ENCODE results near the gene HDAC7.

Gene HDAC7

GRCh38 chr12:47828008-47828975 is 8.6 kb upstream of the HDAC7 start:
- Histone ChIP-seq H3K4me3 (ENCODE audit: low read length, poor library complexity, severe bottlenecking) (no peak overlapping the region), H3K36me3 (ENCODE audit: insufficient read depth, low read length) (no peaks in the 10 kb centered on the region), H2AFZ (ENCODE audit: low read length) (no peak overlapping the region), H3K4me2 (ENCODE audit: low read depth, low read length, poor library complexity, severe bottlenecking) (no peak overlapping the region), H4K20me1 (ENCODE audit: insufficient read depth, low read length, poor library complexity, severe bottlenecking) (no peaks in the 10 kb centered on the region), H3K4me1 (ENCODE audit: insufficient read depth, low read length, poor library complexity, severe bottlenecking) (peaks cover 26% of the 10 kb centered on the region), H3K79me2 (ENCODE audit: insufficient read depth, low read length) (no peaks in the 10 kb centered on the region), H3K9me3 (ENCODE audit: insufficient read depth, low read depth, low read length) (no peaks in the 10 kb centered on the region), H3F3A (ENCODE audit: low read depth) (no peaks in the 10 kb centered on the region), H3K27me3 (ENCODE audit: insufficient read depth, low read length, poor library complexity, severe bottlenecking) (no peaks in the 10 kb centered on the region), H3K9me2 (replicated peaks; ENCODE audit: low read depth, low read length) (no peaks in the 10 kb centered on the region), H3K9ac (ENCODE audit: low read depth, low read length, poor library complexity, severe bottlenecking) (no peak overlapping the region)
- no peak for TF ChIP-seq EZH2phosphoT487 (IDR thresholded peaks at IDR 0.05; ENCODE audit: borderline replicate concordance)
- TF ChIP-seq CTCF (conservative IDR thresholded peaks at IDR 0.05; ENCODE audit: low read length) = no peak

- no peaks in the 10 kb centered on the region for H3K9me2 ChIP-seq (replicated peaks; ENCODE audit: low read depth, low read length)
- H3K27me3 ChIP-seq (ENCODE audit: insufficient read depth, low read length, poor library complexity, severe bottlenecking) = no peaks in the 10 kb centered on the region
- H3K4me3 ChIP-seq (ENCODE audit: low read length, poor library complexity, severe bottlenecking) = no peak overlapping the region
- H3F3A ChIP-seq (ENCODE audit: low read depth) = peaks cover 5% of the 10 kb centered on the region; the same call in 1 of the 2 replicates
- H3K4me2 ChIP-seq (ENCODE audit: low read depth, low read length, poor library complexity, severe bottlenecking) = no peak overlapping the region
- no peak overlapping the region for H2AFZ ChIP-seq (ENCODE audit: low read length)
- H3K9ac ChIP-seq (ENCODE audit: low read depth, low read length, poor library complexity, severe bottlenecking) = no peak overlapping the region
- TF ChIP-seq CTCF (conservative IDR thresholded peaks at IDR 0.05; ENCODE audit: low read length) (no peak), EZH2phosphoT487 (IDR thresholded peaks at IDR 0.05; ENCODE audit: borderline replicate concordance) (no peak)
- no peaks in the 10 kb centered on the region for H3K9me3 ChIP-seq (ENCODE audit: insufficient read depth, low read depth, low read length)
- no peaks in the 10 kb centered on the region for H4K20me1 ChIP-seq (ENCODE audit: insufficient read depth, low read length, poor library complexity, severe bottlenecking)
- H3K4me1 ChIP-seq (ENCODE audit: insufficient read depth, low read length, poor library complexity, severe bottlenecking) = peaks cover 25% of the 10 kb centered on the region
- H3K79me2 ChIP-seq (ENCODE audit: insufficient read depth, low read length) = peaks cover 7% of the 10 kb centered on the region; the same call in 1 of the 2 replicates
- H3K36me3 ChIP-seq (ENCODE audit: insufficient read depth, low read length) = no peaks in the 10 kb centered on the region
These were observed 5.5 kb upstream of the HDAC7 start for GRCh38 chr12:47825173-47825639.

- H3K36me3 ChIP-seq (ENCODE audit: insufficient read depth, low read length) = no peaks in the 10 kb centered on the region
- peaks cover 27% of the 10 kb centered on the region for H3K4me1 ChIP-seq (ENCODE audit: insufficient read depth, low read length, poor library complexity, severe bottlenecking)
- H3K9me2 ChIP-seq (replicated peaks; ENCODE audit: low read depth, low read length) = no peaks in the 10 kb centered on the region
- H3K4me3 ChIP-seq (ENCODE audit: low read length, poor library complexity, severe bottlenecking) = no peak overlapping the region
- H3K27me3 ChIP-seq (ENCODE audit: insufficient read depth, low read length, poor library complexity, severe bottlenecking) = no peaks in the 10 kb centered on the region
- no peaks in the 10 kb centered on the region for H3K9me3 ChIP-seq (ENCODE audit: insufficient read depth, low read depth, low read length)
- peak overlapping the region; percentile 73 for H2AFZ ChIP-seq (ENCODE audit: low read length)
- no peaks in the 10 kb centered on the region for H4K20me1 ChIP-seq (ENCODE audit: insufficient read depth, low read length, poor library complexity, severe bottlenecking)
- no peak for TF ChIP-seq EZH2phosphoT487 (IDR thresholded peaks at IDR 0.05; ENCODE audit: borderline replicate concordance)
- no peak for TF ChIP-seq CTCF (conservative IDR thresholded peaks at IDR 0.05; ENCODE audit: low read length)
- H3K4me2 ChIP-seq (ENCODE audit: low read depth, low read length, poor library complexity, severe bottlenecking) = peak overlapping the region; percentile 17
- H3K9ac ChIP-seq (ENCODE audit: low read depth, low read length, poor library complexity, severe bottlenecking) = no peak overlapping the region
- peaks cover 5% of the 10 kb centered on the region; the same call in 1 of the 2 replicates for H3F3A ChIP-seq (ENCODE audit: low read depth)
- H3K79me2 ChIP-seq (ENCODE audit: insufficient read depth, low read length) = peaks cover 13% of the 10 kb centered on the region; the same call in 1 of the 2 replicates
These were observed 4.9 kb upstream of the HDAC7 start for GRCh38 chr12:47824635-47825034.
